Activated CD8-positive, alpha-beta T cell treated with anti-CD3 and anti-CD28 coated beads, Interleukin-2, amount 10 ng/mL, durations not matched to agents 7 days and 5 days (primary cell): ENCODE data around the gene CACNA1C. TPM values are rescaled to one million over a fixed set of nuclear protein-coding genes. Genes with fewer than 3 reads are reported as not detected.
"Not testable (repeated sequence)": the region's sequence is repeated elsewhere in the genome, so short reads cannot be mapped to it uniquely, and the experiment has no call there.

ENCODE experiments used
- ATAC-seq: fragments of 150-1000 bp; cut with Tn5 transposase; one replicate; pipeline ENCODE4 v1.10.0; 2021; ENCODE audit warnings: moderate library complexity
- CTCF ChIA-PET: fragments of 350-600 bp; sonication (Branson Sonifier 250); formaldehyde crosslinking; loops from one replicate; lab custom pipeline; 2021; ENCODE audit warnings: antibody characterized with exemption; lab: Charles Lee
- POLR2A ChIA-PET: fragments of 350-600 bp; sonication (Branson Sonifier 250); formaldehyde crosslinking; loops from one replicate; lab custom pipeline; 2021; ENCODE audit warnings: antibody characterized with exemption; lab: Charles Lee
- DNase-seq: peaks from one replicate; pipeline ENCODE4 v3.0.0-alpha.2; 2020
- H3K27ac Mint-ChIP-seq: one replicate; pipeline ENCODE4 v1.8.0; 2021; ENCODE audit warnings: mild to moderate bottlenecking, mixed read lengths
- H3K27me3 Mint-ChIP-seq: one replicate; pipeline ENCODE4 v1.8.0; 2021; ENCODE audit warnings: low read depth, mixed read lengths
- H3K36me3 Mint-ChIP-seq: one replicate; pipeline ENCODE4 v1.8.0; 2021; ENCODE audit warnings: low read depth, mixed read lengths
- H3K4me1 Mint-ChIP-seq: one replicate; pipeline ENCODE4 v1.8.0; 2021; ENCODE audit warnings: low read depth, mixed read lengths
- H3K4me3 Mint-ChIP-seq: one replicate; pipeline ENCODE4 v1.8.0; 2021; ENCODE audit warnings: mild to moderate bottlenecking, mixed read lengths
- H3K9me3 Mint-ChIP-seq: one replicate; pipeline ENCODE4 v1.8.0; 2022; ENCODE audit warnings: mixed read lengths; ENCODE audit not compliant: insufficient read depth
- total RNA-seq, 2 experiments: library from RNA; stranded (reverse); gene quantifications; one replicate each; pipeline ENCODE4 v1.2.3, GENCODE V29; 2021

CACNA1C gene
- total RNA-seq, 2 experiments from 2014 or later = 0.08 TPM

DNA sequence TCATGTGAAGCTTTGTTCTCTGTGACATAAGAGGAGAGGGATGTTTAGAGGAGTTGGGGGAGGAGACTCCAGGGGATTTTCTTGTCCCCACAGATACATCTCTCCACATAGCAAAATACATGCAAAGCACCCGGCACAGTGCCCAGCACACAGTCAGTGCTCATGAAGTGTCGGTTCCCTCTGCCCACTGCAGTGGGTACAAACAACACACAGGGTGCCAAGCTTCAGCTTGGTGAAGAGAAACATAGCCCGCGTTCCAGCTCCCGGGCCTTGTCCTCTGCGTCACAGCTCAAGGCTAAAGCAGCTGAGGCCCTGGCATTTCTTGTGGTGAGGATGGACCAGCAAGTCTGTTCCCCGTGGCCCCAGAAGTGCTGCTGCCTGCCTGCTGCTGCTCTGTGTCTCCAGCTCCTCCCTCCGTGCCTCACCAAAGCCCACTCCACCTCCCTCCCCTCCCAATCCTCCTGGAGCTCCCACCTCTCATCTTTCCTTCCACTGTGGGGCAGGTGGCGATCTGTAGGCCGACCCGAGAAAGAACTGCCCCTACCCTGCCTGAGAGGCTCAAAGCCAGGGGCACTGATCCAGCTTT, 685.0 kb downstream of the CACNA1C start:
- ChIA-PET POLR2A (no interaction called here), CTCF (no interaction called here)
- DNase-seq (no peak), ATAC-seq (no peak)
- Mint-ChIP-seq H3K9me3 (no peaks in the 10 kb centered on the region), H3K27ac (no peak overlapping the region), H3K4me3 (no peak overlapping the region), H3K4me1 (peaks cover 6% of the 10 kb centered on the region), H3K27me3 (peaks cover 10% of the 10 kb centered on the region), H3K36me3 (no peaks in the 10 kb centered on the region)

DNA sequence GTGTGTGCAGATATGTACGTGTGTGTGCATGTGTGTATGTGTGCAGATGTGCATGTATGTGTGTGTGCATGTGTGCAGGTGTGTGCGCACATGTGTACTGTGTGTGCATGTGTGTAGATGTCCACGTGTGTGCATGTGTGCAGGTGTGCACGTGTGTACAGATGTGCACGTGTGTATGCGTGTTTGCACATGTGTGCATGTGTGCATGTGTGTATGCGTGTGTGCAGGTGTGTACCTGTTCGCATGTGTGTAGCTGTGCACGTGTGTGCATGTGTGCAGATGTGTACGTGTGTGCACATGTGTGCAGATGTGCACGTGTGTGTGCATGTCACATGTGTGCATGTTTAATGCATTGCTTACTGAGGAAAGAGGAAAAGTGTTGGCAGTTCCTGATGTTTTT, 686.3 kb downstream of the CACNA1C start:
- DNase-seq = no peak
- no peaks in the 10 kb centered on the region for H3K36me3 Mint-ChIP-seq
- H3K9me3 Mint-ChIP-seq = no peaks in the 10 kb centered on the region
- ChIA-PET POLR2A (no interaction called here), CTCF (no interaction called here)
- no peak overlapping the region for H3K4me3 Mint-ChIP-seq
- ATAC-seq = no peak
- peaks cover 7% of the 10 kb centered on the region for H3K27me3 Mint-ChIP-seq
- no peaks in the 10 kb centered on the region for H3K4me1 Mint-ChIP-seq
- no peak overlapping the region for H3K27ac Mint-ChIP-seq

DNA sequence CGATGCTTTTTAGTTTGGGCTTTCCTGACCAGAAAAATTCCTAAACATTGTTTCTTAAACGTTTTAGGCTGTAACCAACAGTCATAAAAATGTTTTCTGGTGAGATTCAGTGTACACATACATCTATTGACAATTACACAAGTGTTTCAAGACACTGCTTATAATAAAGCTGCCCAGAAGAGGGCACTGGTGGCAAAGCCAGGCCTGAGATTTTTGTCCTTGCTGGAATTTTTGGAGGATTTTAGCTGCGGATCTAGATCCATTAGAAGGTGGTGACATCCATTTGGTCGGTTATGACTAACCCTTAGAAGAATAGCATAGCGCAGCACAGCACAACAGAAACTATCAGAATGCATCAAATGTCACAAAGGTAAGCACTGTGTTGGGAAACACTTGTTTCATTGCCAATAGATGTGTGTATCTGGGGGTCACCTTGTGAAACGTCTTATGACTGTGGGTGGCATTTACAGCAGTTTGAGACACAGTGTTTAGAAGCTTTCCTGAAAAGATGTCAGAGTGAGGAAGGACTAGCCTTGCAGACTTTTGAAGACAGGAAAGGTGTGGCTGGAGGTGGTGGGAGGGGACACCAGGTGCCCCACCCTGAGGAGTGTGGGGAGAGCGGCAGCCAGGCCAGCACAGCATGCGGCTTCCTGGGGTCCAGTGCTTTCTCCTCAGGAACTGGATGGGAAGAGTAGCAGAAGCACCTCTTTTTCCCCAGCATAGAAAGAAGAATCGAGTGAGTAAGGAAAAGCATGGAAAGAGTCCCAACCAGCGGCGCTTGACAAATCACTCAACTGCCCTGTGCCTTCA, 687.2 kb downstream of the CACNA1C start:
- CTCF ChIA-PET = interaction anchor here (2.5 kb wide), 1 partner anchor 49 kb away, joined by 6 read pairs; no protein-coding TSS in a partner anchor

GRCh38 chr12:2742037-2742436, 689.2 kb downstream of the CACNA1C start:
- H3K4me3 Mint-ChIP-seq, ATAC-seq, H3K36me3 Mint-ChIP-seq, DNase-seq, H3K4me1 Mint-ChIP-seq, H3K9me3 Mint-ChIP-seq, H3K27me3 Mint-ChIP-seq, H3K27ac Mint-ChIP-seq, POLR2A ChIA-PET: not testable (repeated sequence)
- CTCF ChIA-PET = interaction anchor here (2.5 kb wide), 1 partner anchor 51 kb away, joined by 6 read pairs; no protein-coding TSS in a partner anchor

More for the DNA sequence above, 687.2 kb downstream of the CACNA1C start:
- Mint-ChIP-seq H3K27me3 (peaks cover 7% of the 10 kb centered on the region), H3K36me3 (no peaks in the 10 kb centered on the region), H3K27ac (no peak overlapping the region), H3K4me1 (no peaks in the 10 kb centered on the region), H3K9me3 (no peaks in the 10 kb centered on the region), H3K4me3 (no peak overlapping the region)
- ATAC-seq (no peak), DNase-seq (no peak)
- POLR2A ChIA-PET = no interaction called here

- Mint-ChIP-seq H3K27ac (no peak overlapping the region), H3K27me3 (peaks cover 8% of the 10 kb centered on the region), H3K9me3 (no peaks in the 10 kb centered on the region), H3K4me3 (no peak overlapping the region), H3K36me3 (no peaks in the 10 kb centered on the region), H3K4me1 (no peaks in the 10 kb centered on the region)
- no peak for DNase-seq
- ChIA-PET CTCF (no interaction called here), POLR2A (no interaction called here)
- no peak for ATAC-seq
Observed at GRCh38 chr12:2743478-2743877, 690.7 kb downstream of the CACNA1C start.

DNA sequence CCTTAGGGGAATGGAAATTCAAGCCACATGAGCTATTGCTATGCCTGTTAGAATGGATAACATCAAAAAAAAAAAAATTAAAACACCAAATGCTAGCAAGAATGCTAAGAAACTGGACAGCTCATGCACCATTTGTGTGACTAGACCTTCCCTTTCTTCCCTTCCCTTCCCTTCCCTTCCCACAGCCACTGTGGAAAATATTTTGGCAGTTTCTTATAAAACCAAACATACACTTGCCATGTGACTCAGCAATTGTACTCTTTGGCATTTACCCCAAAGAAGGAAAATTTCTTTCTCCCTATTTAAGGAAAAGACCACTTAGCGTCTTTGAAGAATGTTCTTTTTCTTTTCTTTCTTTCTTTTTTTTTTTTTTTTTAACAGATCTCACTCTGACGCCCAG, 692.9 kb downstream of the CACNA1C start:
- Mint-ChIP-seq H3K27ac (no peak overlapping the region), H3K9me3 (no peaks in the 10 kb centered on the region), H3K4me1 (no peaks in the 10 kb centered on the region), H3K27me3 (peaks cover 8% of the 10 kb centered on the region), H3K4me3 (no peak overlapping the region), H3K36me3 (no peaks in the 10 kb centered on the region)
- DNase-seq (no peak), ATAC-seq (no peak)
- CTCF ChIA-PET = interaction anchor here (1.0 kb wide), 1 partner anchor 17 kb away, joined by 4 read pairs; no protein-coding TSS in a partner anchor
- POLR2A ChIA-PET = no interaction called here

Other genes starting within 250 kb of the CACNA1C start
- gene LRTM2, start 232.4 kb upstream of the CACNA1C start, total RNA-seq = not detected
- gene CACNA2D4, start 134.3 kb upstream of the CACNA1C start, total RNA-seq = 1 to 10 TPM; 6.8 to 7.0 TPM
- 10 to 100 TPM; 12.8 to 13.3 TPM for gene DCP1B, start 48.5 kb upstream of the CACNA1C start, total RNA-seq